NCI-H2029 treated with DMSO at 0.1 percent for 48 hours (cell line): ENCODE data around the gene VSIG1.

Experiments
- DNase-seq: peaks from one replicate; lab custom pipeline; 2025; lab: John Stamatoyannopoulos, UW

The VSIG1 gene

DNA sequence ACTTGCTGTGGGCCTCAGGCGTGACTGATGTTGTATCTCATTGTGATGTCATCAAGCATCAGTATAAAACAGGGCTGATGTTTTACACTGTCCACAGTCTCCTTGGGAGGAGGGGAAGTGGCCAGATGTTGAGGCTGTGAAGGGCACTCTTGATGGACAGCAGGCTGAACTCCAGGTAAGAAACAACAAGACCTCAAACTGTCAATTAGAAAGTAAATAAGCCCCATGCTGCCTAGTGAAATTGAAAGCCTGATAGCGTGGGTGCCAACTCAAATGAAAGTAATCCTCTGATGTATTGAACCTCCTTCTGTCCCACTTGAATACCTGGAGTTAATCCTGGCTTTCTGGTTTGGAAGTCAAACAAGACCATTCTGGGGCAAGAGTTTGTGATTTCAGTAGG lies 19.7 kb downstream of the VSIG1 start:
- no peak for DNase-seq

DNA sequence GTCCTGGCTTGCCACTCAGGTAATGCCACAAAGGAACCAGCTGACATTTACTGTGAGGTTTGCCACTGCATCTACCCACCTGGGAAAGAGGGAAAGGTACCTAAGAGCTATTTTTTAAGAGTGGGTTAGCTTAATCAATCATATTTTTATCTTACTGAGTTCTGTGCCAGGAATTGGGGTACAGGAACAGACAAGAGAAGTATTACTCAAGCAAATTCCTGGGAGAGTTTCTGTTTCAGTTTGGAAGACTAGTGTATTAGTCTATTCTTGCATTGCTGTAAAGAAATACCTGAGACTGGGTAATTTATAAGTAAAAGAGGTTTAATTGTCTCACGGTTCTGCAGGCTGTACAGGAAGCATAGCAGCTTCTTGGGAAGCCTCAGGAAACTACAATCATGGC lies 23.3 kb downstream of the VSIG1 start:
- no peak for DNase-seq

DNA sequence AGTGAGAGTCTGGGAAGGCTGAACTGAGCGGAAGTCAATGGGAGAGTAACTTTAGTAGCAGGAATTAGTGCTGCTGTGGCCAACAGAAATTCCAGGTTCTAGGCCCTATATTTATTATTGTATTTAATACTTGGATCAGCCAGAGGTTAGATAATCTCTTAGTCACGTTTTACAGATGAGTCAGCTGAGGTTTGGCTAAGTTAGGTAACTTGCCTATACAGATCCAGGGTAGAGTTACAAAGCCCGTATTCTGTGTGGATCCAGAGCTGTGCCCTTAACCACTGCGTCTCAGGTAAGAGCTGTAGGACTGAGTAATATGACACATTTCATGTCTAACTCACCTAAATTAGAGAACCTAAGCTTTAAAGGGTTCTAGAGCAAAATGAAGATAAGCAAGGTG lies 26.0 kb downstream of the VSIG1 start:
- no peak for DNase-seq

DNA sequence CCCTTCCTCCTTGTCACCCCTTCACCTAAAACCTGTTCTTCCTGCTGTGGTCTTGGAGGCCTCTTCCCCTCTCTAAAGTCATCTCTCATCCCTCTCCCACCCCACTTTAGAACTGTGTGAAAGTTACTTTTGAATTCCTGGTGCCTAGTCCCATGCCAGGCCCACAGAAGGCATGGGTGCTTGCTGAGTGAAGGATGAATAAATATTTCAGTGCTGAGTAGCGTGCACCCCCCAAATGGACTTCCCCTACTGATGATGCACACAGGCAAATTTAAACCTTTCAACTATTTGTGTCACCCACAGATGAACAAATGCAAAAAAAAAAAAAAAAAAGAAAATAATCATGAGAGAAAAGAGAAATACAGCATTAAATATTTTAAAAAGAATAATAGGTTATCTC lies 26.7 kb downstream of the VSIG1 start:
- no peak for DNase-seq

DNA sequence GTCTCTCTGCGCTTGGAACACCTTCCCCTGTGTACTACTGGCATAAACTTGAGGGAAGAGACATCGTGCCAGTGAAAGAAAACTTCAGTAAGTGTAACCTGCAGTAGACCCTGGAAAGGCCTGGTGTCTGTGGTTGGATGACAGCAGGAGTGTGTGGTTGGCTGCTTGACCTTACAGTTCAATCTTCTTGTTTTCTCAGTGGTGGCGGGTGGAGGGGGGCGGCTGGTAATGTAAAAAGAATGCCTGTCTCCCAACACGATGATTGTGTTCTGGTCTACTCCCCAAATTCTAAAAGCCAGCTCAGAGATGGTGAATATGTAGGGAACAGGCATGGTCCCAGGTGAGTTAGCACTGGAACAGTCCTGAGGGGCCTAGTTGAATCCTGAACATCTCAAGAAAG lies 27.9 kb downstream of the VSIG1 start:
- no peak for DNase-seq

DNA sequence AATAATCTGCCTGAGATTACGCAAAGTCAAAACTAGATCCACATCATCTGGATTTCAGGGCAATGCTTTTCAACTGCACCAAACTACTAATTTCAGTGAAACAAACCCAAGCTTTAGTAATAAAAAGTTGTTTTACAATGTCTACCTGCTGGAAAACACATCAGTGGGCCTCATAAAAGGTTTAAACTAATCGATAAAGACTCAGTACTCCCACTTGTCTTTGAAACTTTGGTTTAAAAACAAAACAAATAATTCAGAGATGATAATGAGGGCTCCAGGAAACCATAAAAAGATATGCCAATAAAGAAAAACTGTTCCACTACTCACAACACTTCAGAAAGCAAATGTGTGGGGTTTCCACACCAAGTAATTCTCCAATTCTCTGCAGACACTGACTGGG lies 36.2 kb downstream of the VSIG1 start:
- no peak for DNase-seq

DNA sequence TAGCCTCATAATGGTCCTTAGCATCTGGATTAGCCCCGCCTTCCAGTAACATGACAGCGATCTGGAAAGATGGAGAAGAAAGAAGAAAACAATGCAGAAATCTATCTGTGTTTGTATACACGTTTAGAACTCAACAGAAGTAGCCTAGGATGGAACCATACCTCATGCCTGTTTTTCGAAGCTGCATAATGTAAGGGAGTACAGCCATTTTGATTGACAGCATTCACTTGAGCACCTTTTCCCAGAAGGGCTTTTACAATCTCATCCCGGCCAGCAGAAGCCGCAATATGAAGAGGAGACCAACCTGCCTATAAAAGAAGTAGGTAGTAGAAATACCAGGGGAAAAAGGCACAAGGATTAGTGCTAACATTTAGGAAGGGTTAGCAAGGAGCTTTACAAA lies 42.9 kb downstream of the VSIG1 start:
- DNase-seq = no peak

DNA sequence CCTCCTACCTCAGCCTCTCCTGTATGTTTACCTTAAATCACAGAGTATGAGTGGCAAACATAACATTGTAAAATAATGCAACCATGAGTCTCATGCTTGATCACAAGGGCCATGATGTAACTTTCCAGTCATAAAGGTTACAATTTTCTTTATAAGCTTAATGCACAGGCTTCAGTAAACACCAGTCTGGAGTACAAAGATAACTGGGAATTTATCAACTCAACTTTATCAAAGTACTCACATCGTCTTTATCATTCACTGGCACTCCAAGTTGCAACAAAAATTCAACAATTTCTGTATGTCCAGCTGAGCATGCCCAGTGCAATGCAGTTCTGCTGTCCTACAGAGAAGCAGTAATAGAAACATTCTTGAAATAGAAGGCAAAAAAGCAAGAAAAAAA lies 43.6 kb downstream of the VSIG1 start:
- DNase-seq = no peak

DNA sequence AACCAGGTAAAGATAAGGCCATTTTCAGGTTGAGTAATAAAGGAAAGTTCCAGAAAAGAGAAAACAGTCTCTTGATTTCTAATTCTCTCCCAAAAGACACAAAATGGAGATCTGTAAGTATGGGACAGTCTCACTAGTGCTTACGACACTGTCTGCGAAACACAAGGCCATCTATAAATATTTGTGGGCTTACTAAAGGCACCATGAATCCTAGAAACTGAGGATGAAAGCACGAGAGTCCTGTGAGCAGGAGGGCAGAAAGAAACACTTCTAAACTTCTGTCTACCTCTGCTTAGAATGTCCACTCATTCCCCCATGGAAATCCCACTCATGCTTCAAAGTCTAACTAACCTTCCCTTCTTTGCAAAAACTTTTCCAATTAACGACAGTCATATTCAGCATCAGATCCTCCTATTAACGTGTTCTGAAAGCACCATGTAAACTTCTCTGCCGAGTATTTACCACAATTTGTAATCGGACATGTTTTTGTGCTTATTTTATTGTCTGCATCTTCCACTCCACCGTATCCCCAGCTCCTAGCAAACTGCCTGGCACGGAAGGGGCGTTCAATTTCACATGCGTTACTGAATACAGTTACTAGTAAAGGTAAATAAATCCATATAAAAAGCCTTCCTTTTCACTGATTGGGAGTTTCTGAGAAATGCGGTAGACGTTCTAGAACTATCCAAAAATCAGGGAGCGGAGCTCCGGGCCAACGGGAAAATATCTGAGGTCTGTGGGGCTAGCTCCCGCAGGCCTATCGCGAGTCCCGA lies 45.8 kb downstream of the VSIG1 start:
- no peak for DNase-seq

DNA sequence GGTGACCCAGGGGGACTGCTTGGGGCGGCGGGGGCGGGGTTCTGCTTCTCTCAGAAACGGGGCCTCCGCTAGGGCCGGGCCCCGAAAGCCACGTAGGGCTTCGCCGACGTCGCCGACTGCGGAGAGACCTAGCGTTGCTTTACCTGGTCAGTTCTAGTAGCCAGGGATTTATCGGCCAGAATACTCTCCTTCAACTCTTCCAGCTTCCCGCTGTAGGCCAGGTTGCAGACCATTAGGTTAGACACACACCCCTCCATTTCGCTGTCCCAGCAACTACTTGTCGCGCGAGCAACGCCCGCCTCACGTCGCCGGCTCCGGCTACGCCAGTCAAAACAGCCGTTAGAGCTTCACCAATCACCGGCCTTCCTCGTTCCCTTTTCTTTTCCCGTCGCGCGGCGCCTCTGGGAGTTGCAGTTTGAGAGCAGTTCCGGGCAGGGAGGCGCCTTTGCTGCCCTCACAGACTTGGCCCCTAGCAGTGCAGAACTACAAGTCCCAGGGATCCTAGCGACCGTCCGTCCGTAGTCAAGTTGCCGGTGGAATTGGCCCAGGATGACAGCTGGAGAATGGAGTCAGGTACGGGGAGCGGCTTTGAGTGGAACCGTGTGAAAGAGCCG lies 46.5 kb downstream of the VSIG1 start, which contains the start of the genes ATG4A and PSMD10:
Gene ATG4A, plus strand, starts transcription at position 515 of the 614 bp plus-strand sequence. Its CDS starts 49 bp downstream, at position 564.
Gene PSMD10, minus strand, starts transcription at position 279 of the 614 bp plus-strand sequence. Its CDS starts 22 bp downstream, at position 257.
- peak; percentile 85 for DNase-seq

DNA sequence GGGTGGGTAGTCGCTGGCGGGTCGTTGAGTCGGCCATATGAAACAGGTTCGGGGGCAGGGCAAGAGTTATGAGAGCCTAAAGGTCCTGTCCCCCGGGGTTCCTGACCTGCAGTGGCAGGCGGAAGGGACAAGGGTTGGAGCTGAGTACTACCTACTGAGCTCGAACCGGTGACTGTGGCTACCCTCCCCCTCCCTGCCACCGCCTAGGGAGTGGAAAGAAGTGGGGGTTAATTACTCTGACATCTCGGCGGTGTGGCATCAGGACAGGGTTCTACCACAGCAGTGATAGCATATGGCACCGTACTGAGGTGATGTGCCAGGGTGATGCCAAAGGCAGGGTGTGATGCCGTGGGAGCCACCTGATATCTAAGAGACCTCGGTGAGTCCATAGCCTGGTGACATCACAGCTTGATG lies 47.0 kb downstream of the VSIG1 start:
- DNase-seq = no peak

DNA sequence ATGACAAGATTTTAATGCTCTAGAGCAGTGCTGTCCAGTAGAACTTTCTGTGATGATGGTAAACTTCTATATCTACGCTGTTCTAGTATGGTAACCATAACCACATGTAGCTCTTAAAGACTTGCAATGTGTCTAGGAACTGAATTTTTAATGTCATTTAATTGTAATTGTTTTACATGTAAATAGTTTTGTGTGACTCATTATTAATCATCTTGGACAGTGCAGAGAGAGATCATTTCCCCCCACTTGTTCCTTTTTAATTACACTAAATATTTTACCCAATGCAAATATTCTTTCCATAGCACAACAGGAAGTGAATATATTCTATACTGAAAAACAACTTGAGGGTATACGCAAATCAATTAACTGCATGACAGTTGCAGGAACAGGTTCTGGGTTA lies 52.5 kb downstream of the VSIG1 start:
- DNase-seq = no peak

DNA sequence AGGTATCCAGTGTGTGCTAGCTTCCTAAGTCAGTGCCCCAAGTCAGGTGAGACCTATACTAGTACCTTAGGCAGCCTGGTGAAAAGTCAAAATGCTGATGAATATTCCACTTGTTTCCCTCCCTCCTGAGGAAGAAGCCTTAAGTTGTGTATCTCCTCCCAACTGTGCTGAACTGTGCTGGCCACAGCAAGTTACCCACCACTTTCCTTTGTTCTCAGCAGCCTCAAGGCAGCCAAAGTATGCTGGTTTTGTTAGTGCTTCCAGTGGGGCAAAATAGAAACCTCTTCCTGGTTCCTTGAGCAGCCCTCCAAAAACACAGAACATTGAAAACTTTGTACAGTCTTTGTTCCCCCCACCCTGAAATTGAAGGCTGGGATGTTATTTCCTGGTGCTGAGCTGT lies 60.6 kb downstream of the VSIG1 start:
- no peak for DNase-seq

DNA sequence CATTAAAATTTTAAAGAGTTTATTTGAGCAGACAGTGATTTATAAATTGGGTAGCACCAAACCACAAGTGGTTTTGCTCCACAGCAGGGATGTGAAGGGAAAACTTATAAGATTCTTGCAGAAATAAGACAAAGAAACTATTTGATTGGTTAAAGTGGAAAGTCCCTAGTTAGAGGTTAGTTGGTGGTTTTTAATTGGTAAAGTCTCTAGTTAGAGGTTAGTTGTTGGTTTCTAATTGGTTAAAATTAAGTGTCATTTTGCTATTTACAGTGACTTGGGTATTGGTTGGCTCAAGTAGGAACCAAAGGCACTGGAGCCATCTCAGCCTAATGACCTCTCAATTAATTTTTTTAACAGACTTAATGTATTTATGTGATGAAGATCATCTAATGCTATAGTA lies 69.7 kb downstream of the VSIG1 start:
- DNase-seq = no peak

DNA sequence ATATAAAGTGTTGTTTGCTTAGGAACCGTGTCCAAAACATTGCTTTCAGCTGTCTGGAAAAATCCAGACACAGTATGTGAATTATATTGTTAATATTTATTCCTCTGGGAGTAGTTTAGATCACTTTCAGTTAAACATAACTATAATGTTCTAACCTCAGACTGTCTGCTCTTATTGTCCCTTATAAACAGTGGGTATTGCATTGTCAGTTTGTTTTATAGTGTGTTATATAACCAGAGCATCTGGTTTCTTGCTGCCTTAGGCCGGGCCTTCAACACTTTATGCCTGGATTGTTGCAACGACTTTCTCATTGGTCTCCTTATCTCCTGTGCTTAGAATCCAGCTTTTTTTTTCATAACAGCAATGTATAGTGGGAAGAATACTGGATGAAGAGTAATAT lies 73.1 kb downstream of the VSIG1 start:
- no peak for DNase-seq

DNA sequence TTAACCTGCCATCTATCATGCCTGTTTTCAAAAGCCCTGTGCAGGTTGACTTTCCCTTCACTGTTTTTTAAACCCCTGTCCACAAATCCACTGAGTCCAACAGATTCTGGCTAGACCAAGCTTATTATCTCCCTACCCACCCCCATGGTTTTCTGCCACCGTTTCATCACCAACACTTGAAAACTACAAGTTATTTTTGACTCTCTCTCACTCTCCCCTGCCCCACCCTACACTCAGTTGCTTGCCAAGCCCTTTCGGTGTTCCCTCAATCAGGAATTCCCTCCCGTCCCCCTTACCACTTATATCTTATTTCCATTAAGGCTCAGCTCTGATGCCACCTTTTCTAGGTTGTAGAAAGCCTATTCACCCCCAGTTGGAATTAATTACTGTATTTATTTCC lies 76.4 kb downstream of the VSIG1 start:
- DNase-seq = no peak

DNA sequence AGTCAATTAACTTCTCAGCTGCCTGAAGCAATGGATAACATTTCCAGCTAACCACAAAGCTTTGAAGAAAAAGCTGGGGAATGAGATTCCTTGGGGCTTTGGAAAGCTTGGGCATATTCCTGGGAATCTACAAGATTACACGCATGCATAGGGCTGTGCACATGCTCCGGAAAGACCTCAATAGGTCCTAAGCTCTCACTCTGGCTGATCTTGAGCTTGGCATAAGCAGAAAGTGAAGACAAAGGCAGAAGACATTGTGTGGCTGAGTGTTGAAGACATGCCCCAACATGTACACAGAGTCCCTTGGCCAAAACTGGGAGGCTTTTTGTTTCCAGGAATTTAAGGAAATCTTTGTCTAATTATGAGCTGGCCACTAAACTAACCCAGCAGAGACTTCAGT lies 77.9 kb downstream of the VSIG1 start:
- DNase-seq = no peak

DNA sequence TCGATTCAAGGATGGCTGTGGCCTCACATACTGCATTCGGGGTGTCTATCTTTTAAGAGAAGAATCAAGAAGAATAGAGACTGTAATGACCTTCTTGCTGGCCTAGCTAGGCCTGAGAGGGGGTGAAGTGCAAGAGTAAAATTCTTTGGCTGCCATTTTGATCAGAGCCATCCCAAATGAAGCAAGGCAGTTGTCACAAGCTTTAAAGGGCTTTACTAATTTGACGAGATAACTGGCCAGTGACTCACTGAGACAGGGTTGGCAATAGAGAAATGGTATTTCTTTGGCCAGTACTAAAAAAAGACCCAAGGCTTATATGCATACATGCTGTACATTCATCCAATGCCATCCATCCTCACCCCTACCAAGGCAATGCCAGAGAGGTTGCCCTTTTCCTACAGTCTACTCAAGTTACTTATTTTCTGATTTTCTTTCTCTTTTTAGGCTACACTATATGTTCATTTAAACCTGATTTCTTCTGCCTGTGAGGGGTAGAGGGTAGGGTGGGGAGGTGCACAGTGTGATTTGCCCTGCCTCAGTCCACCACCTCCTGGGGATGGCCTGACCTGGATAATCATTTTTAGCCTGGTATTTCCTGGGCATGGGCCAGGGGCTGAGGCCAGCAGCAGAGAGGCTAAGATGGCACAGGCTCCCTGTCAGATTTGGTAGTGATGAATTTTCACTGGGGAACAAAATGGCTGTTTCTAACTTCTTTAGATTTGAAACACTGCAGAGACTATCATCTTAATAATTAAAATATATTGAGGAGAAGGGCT lies 78.9 kb downstream of the VSIG1 start:
- DNase-seq = no peak

DNA sequence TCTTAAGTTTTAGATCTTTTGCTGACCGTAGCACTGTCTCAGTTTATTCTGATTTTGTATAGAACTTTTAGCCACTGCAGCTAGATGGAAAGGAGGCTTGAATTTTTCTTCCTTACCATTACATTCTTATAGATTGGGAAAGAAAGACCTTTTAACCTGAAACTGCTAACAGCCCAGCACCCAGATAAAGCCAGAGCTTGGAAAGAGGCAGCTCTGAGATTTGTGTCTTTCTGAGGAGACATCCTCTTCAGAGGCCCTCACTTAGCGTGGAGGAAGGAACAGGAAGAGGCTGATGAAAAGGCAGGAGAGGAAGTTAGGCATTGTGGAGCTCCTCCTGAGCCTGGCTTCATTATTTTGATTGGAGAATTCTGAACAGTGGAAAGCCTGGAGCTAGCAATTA lies 81.8 kb downstream of the VSIG1 start:
- DNase-seq = no peak

DNA sequence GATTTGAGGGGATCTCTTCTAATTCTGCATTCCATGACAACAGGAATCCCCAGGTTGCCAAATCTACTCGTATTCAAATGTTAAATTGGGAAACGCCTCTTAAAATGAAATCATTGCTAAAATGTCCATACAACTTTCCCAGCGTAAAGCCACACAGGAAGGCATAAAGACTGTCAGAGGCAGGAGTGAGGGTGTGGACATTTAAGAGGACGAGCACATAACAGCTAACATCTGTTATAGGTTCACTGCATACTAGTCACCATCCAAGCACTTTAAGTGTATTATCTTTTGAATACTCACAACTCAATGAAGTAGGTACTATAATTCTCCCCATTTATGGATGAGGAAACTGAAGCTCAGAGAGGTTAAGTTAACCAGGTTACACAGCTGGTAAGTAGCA lies 82.3 kb downstream of the VSIG1 start:
- no peak for DNase-seq
